Fibroblast of lung (primary cell): Measurements from ENCODE around the gene CYB561A3. TPM values are rescaled to one million over a fixed set of nuclear protein-coding genes. Genes with fewer than 3 reads are reported as not detected.

Source experiments
- DNase-seq, 2 donors: peaks; one replicate each; pipeline versions ENCODE4 v3.0.0 to v3.0.0-alpha.2; 2010; ENCODE audit warnings: low read depth in 2 of 2
- H2AFZ ChIP-seq: 2 replicates; pipeline ENCODE4 v1.5.1; 2012; ENCODE audit warnings: low read length, control low read depth, inconsistent platforms
- H3K27ac ChIP-seq: 2 replicates; pipeline ENCODE4 v1.5.1; 2011; ENCODE audit warnings: low read length, control low read depth; ENCODE audit not compliant: insufficient read depth
- H3K27me3 ChIP-seq: 2 replicates; pipeline ENCODE4 v1.5.1; 2011; ENCODE audit warnings: mild to moderate bottlenecking, low read length; ENCODE audit not compliant: control insufficient read depth, insufficient read depth
- H3K36me3 ChIP-seq: 2 replicates; pipeline ENCODE4 v1.5.1; 2011; ENCODE audit warnings: low read length; ENCODE audit not compliant: control insufficient read depth, insufficient read depth
- H3K4me1 ChIP-seq: 2 replicates; pipeline ENCODE4 v1.5.1; 2011; ENCODE audit warnings: low read length; ENCODE audit not compliant: control insufficient read depth, insufficient read depth; ENCODE audit errors: extremely low read depth
- H3K4me2 ChIP-seq: 2 replicates; pipeline ENCODE4 v1.5.1; 2011; ENCODE audit warnings: low read length, control low read depth; ENCODE audit not compliant: insufficient read depth; ENCODE audit errors: extremely low read depth
- H3K4me3 ChIP-seq, 4 experiments: fragments of 200-600 bp in 1 of 4; sonication (generic) in 1 of 4; replicated peaks in 1 of 4; 2 replicates each; pipeline ENCODE4 v1.5.1; 2011 to 2016; ENCODE audit warnings: low read length in 4 of 4, low read depth in 3 of 4, mild to moderate bottlenecking in 3 of 4, control low read depth in 2 of 4, inconsistent platforms in 1 of 4, mixed read lengths in 1 of 4; ENCODE audit not compliant: insufficient read depth in 1 of 4; ENCODE audit errors: control extremely low read depth in 1 of 4
- H3K79me2 ChIP-seq: 2 replicates; pipeline ENCODE4 v1.5.1; 2012; ENCODE audit warnings: mild to moderate bottlenecking, low read length, inconsistent platforms; ENCODE audit not compliant: control insufficient read depth, insufficient read depth
- H3K9ac ChIP-seq: 2 replicates; pipeline ENCODE4 v1.5.1; 2011; ENCODE audit warnings: mild to moderate bottlenecking, low read length, control low read depth; ENCODE audit not compliant: insufficient read depth
- H3K9me3 ChIP-seq: 2 replicates; pipeline ENCODE4 v1.5.1; 2012; ENCODE audit warnings: low read depth, low read length; ENCODE audit not compliant: control insufficient read depth, insufficient read depth
- H4K20me1 ChIP-seq: 2 replicates; pipeline ENCODE4 v1.5.1; 2011; ENCODE audit warnings: low read length; ENCODE audit not compliant: control insufficient read depth, insufficient read depth; ENCODE audit errors: extremely low read depth
- EZH2 ChIP-seq: IDR thresholded peaks from 2 replicates; pipeline ENCODE4 v1.5.1; 2012; ENCODE audit warnings: low read length, control low read depth, mild to moderate bottlenecking; ENCODE audit errors: missing control alignments
- polyA plus RNA-seq, 2 donors: library from polyadenylated mRNA; depleted of rRNA in 1 of 2; stranded (reverse) in 1 of 2; unstranded in 1 of 2; fragments of >200 nt; gene quantifications; 2 replicates each; pipeline ENCODE4 v1.2.1, GENCODE V29; 2011 to 2012; ENCODE audit warnings: missing spikeins in 1 of 2
- total RNA-seq: library from RNA; depleted of rRNA; stranded (reverse); fragments of >200 nt; gene quantifications from 2 replicates; pipeline ENCODE4 v1.2.1, GENCODE V29; 2014
- TF ChIP-seq, protein P1 (sequence below), 2 donors: IDR thresholded peaks in 1 of 2; conservative IDR thresholded peaks in 1 of 2; 1 replicate in 1 of 2; 2 replicates in 1 of 2; pipeline ENCODE4 v1.5.1; 2011 to 2012; ENCODE audit warnings: low read length in 2 of 2, control low read depth in 1 of 2, inconsistent platforms in 1 of 2, low read depth in 1 of 2, mild to moderate bottlenecking in 1 of 2

CYB561A3 gene
- total and polyA plus RNA-seq, 2 donors (not counting 1 experiment from before 2014, with no cell fraction given), result 43.9 to 65.1 TPM

DNA sequence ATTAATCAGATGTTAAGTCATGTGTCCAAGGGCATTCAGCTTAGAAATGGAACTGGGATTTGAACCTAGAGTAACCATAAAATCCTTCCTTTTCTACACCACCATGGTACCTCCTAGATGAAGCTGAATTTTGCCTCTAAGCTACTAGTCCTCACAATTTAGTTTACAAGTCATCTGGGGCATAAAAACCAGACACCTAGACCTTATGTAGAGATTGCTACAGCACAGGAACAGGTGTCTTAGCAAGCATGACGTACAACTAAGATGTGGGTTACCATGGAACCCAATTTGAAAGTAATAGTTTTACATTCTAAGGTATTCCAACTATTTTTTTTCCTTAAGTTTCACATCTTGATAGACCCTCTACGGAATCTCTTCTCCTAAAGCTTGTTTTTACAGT lies 39.9 kb upstream of the CYB561A3 start:
- no peaks in the 10 kb centered on the region for H3K27me3 ChIP-seq
- H2AFZ ChIP-seq, result no peak overlapping the region
- H3K79me2 ChIP-seq, result no peaks in the 10 kb centered on the region
- no peak overlapping the region for H3K4me3 ChIP-seq
- H3K36me3 ChIP-seq, result peaks cover 21% of the 10 kb centered on the region
- TF ChIP-seq, protein P1, sequence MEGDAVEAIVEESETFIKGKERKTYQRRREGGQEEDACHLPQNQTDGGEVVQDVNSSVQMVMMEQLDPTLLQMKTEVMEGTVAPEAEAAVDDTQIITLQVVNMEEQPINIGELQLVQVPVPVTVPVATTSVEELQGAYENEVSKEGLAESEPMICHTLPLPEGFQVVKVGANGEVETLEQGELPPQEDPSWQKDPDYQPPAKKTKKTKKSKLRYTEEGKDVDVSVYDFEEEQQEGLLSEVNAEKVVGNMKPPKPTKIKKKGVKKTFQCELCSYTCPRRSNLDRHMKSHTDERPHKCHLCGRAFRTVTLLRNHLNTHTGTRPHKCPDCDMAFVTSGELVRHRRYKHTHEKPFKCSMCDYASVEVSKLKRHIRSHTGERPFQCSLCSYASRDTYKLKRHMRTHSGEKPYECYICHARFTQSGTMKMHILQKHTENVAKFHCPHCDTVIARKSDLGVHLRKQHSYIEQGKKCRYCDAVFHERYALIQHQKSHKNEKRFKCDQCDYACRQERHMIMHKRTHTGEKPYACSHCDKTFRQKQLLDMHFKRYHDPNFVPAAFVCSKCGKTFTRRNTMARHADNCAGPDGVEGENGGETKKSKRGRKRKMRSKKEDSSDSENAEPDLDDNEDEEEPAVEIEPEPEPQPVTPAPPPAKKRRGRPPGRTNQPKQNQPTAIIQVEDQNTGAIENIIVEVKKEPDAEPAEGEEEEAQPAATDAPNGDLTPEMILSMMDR (conservative IDR thresholded peaks at IDR 0.05 in 1 of 2, IDR thresholded peaks at IDR 0.05 in 1 of 2; ENCODE audit: low read depth in 1 of 2, low read length in 2 of 2), result no peak
- no peak for TF ChIP-seq EZH2
- no peak overlapping the region for H3K9ac ChIP-seq
- no peak overlapping the region for H3K27ac ChIP-seq
- no peaks in the 10 kb centered on the region for H3K9me3 ChIP-seq
- H3K4me1 ChIP-seq, result no peaks in the 10 kb centered on the region
- no peak overlapping the region for H3K4me2 ChIP-seq
- DNase-seq, result no peak
- H4K20me1 ChIP-seq, result no peaks in the 10 kb centered on the region

DNA sequence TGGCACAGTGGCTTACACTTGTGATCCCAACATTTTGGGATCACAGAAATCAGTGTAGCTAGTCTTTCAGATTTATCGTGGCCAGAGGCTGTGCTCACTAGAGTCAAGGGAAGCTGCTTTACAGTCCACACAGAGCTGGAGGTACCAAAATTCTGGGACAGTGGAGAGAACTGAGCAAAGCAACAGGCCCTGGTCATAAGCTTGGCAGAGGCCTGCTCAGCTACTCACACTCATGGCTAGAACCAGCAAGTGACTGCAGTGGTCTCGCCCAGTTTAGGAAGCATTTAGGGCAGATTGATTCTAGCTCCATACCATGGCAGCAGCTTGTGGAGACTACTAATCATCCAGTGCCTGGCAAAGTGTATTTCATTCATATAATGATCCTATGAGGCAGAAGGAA lies 39.5 kb upstream of the CYB561A3 start:
- DNase-seq, result no peak

GRCh38 chr11:61392981-61393595 lies 31.4 kb upstream of the CYB561A3 start:
- H3K9me3 ChIP-seq, result no peaks in the 10 kb centered on the region
- H3K79me2 ChIP-seq, result no peaks in the 10 kb centered on the region
- H2AFZ ChIP-seq, result peak overlapping the region; percentile 79
- peak overlapping the region; percentile 52 for H3K27ac ChIP-seq
- H3K36me3 ChIP-seq, result peaks cover 4% of the 10 kb centered on the region
- TF ChIP-seq EZH2, result no peak
- TF ChIP-seq, protein P1 (conservative IDR thresholded peaks at IDR 0.05 in 1 of 2, IDR thresholded peaks at IDR 0.05 in 1 of 2; ENCODE audit: low read depth in 1 of 2, low read length in 2 of 2), result peak; percentile 21 to 25
- peak overlapping the region; percentile 48 for H3K9ac ChIP-seq
- peak overlapping the region; percentile 68 to 90 (median 86) for H3K4me3 ChIP-seq
- no peaks in the 10 kb centered on the region for H3K4me1 ChIP-seq
- peak; percentile 23 to 32 for DNase-seq
- peak overlapping the region; percentile 98 for H3K4me2 ChIP-seq
- no peaks in the 10 kb centered on the region for H4K20me1 ChIP-seq
- no peaks in the 10 kb centered on the region for H3K27me3 ChIP-seq

More for the DNA sequence above, 39.5 kb upstream of the CYB561A3 start:
- Histone ChIP-seq H3K9ac (no peak overlapping the region), H2AFZ (no peak overlapping the region), H3K9me3 (no peaks in the 10 kb centered on the region), H3K4me1 (no peaks in the 10 kb centered on the region), H3K4me2 (no peak overlapping the region), H3K27me3 (no peaks in the 10 kb centered on the region), H4K20me1 (no peaks in the 10 kb centered on the region), H3K27ac (no peak overlapping the region), H3K4me3 (no peak overlapping the region), H3K79me2 (no peaks in the 10 kb centered on the region), H3K36me3 (peaks cover 20% of the 10 kb centered on the region)
- TF ChIP-seq EZH2, result no peak
- TF ChIP-seq, protein P1 (conservative IDR thresholded peaks at IDR 0.05 in 1 of 2, IDR thresholded peaks at IDR 0.05 in 1 of 2; ENCODE audit: low read depth in 1 of 2, low read length in 2 of 2), result no peak
